Measurements from ENCODE around the gene EDC4. TPM values are rescaled to one million over a fixed set of nuclear protein-coding genes. Genes with fewer than 3 reads are reported as not detected.

The EDC4 gene
- total RNA-seq, 1 experiment from 2014 or later = 106 TPM

DNA sequence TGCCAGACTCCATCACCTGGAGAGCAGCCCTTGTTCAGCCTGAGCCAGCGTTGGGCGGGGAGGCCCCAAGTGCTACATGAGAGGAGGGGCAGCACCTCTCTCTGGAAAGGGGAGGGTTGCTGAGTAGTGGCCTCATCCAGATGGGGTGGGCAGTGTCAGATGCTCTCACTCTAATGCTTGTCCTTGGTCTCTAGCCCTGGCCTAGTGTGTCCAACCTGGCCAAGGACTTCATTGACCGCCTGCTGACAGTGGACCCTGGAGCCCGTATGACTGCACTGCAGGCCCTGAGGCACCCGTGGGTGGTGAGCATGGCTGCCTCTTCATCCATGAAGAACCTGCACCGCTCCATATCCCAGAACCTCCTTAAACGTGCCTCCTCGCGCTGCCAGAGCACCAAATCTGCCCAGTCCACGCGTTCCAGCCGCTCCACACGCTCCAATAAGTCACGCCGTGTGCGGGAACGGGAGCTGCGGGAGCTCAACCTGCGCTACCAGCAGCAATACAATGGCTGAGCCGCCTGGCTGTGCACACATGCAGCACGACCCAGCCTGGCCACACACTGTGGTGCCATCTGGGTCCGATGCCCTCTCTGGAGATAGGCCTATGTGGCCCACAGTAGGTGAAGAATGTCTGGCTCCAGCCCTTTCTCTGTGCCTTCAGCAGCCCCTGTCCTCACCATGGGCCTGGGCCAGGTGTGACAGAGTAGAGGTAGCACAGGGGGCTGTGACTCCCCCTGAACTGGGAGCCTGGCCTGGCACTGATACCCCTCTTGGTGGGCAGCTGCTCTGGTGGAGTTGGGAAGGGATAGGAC lies 54.5 kb downstream of the EDC4 start:
- no peak overlapping the region for H2BK20ac ChIP-seq (ENCODE audit: low read depth, low read length, poor library complexity, severe bottlenecking)
- DNase-seq = no peak
- H3K27me3 ChIP-seq (ENCODE audit: insufficient read depth, low read length) = no peaks in the 10 kb centered on the region
- no peak overlapping the region for H3T11ph ChIP-seq (ENCODE audit: low read length)
- no peaks in the 10 kb centered on the region for H3K4me1 ChIP-seq (ENCODE audit: insufficient read depth, low read length)
- no peak overlapping the region for H2BK5ac ChIP-seq (ENCODE audit: insufficient read length, low read length)
- no peaks in the 10 kb centered on the region for H3K79me2 ChIP-seq (ENCODE audit: insufficient read depth, low read length)
- H3K4me2 ChIP-seq (ENCODE audit: insufficient read depth, insufficient read length, low read length) = no peak overlapping the region
- no peak overlapping the region for H3K23ac ChIP-seq (ENCODE audit: insufficient read length, low read depth, low read length)
- H3K4ac ChIP-seq (ENCODE audit: low read depth, low read length) = no peak overlapping the region
- no peak overlapping the region for H3K9ac ChIP-seq (ENCODE audit: extremely low read depth, insufficient read length, low read length)
- H3K79me1 ChIP-seq (ENCODE audit: insufficient read depth, low read depth, low read length, poor library complexity, severe bottlenecking) = no peaks in the 10 kb centered on the region
- peaks cover 4 to 8% of the 10 kb centered on the region in 2 experiments; a peak in 2 of 4 replicates for H3K4me1 Mint-ChIP-seq
- no peak overlapping the region for H2BK120ac ChIP-seq (ENCODE audit: low read depth, low read length, poor library complexity, severe bottlenecking)
- no peaks in the 10 kb centered on the region for H3K9me3 ChIP-seq (ENCODE audit: control insufficient read depth, low read depth, low read length)
- no peak overlapping the region for H2BK12ac ChIP-seq (ENCODE audit: insufficient read length, low read depth, low read length)
- no peak overlapping the region for H2AFZ ChIP-seq (ENCODE audit: low read length)
- H4K8ac ChIP-seq (replicated peaks; ENCODE audit: insufficient read length, low read depth, low read length) = no peak overlapping the region
- no peaks in the 10 kb centered on the region for H4K20me1 ChIP-seq (ENCODE audit: control insufficient read depth, insufficient read depth, insufficient read length)
- no peak overlapping the region for H4K91ac ChIP-seq (ENCODE audit: insufficient read length, low read depth, low read length)
- peaks cover 7 to 28% (median 14%) of the 10 kb centered on the region in 3 experiments for H3K36me3 Mint-ChIP-seq (ENCODE audit: insufficient read depth in 1 of 3, low read depth in 3 of 3)
- no CpG with 5 or more reads among the region's 22 CpGs for WGBS (ENCODE audit: extremely low coverage, insufficient read length, low lambda C conversion rate)
- no peak overlapping the region for H2BK15ac ChIP-seq (ENCODE audit: low read depth, low read length)
- no peak overlapping the region for H3K4me3 Mint-ChIP-seq
- no peak overlapping the region for H3K27ac ChIP-seq (ENCODE audit: insufficient read length, low read depth, low read length)
- H2AK5ac ChIP-seq (ENCODE audit: insufficient read length, low read length) = no peak overlapping the region
- no peaks in the 10 kb centered on the region for H3K27me3 Mint-ChIP-seq (ENCODE audit: low read depth)
- no peak overlapping the region for H3K56ac ChIP-seq (ENCODE audit: insufficient read length, low read depth, low read length)
- H3K27ac Mint-ChIP-seq = no peak overlapping the region
- no peak overlapping the region for H4K5ac ChIP-seq (ENCODE audit: insufficient read length, low read depth, low read length)
- H3K9me3 Mint-ChIP-seq = no peaks in the 10 kb centered on the region
- no peak overlapping the region for H3K18ac ChIP-seq (ENCODE audit: insufficient read length, low read depth, low read length)
- H3K14ac ChIP-seq (ENCODE audit: insufficient read depth, low read length) = no peak overlapping the region
- TF ChIP-seq, protein P1, sequence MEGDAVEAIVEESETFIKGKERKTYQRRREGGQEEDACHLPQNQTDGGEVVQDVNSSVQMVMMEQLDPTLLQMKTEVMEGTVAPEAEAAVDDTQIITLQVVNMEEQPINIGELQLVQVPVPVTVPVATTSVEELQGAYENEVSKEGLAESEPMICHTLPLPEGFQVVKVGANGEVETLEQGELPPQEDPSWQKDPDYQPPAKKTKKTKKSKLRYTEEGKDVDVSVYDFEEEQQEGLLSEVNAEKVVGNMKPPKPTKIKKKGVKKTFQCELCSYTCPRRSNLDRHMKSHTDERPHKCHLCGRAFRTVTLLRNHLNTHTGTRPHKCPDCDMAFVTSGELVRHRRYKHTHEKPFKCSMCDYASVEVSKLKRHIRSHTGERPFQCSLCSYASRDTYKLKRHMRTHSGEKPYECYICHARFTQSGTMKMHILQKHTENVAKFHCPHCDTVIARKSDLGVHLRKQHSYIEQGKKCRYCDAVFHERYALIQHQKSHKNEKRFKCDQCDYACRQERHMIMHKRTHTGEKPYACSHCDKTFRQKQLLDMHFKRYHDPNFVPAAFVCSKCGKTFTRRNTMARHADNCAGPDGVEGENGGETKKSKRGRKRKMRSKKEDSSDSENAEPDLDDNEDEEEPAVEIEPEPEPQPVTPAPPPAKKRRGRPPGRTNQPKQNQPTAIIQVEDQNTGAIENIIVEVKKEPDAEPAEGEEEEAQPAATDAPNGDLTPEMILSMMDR (conservative IDR thresholded peaks at IDR 0.05) = no peak
- no peaks in the 10 kb centered on the region for H3K23me2 ChIP-seq (ENCODE audit: insufficient read length, low read depth, low read length, poor library complexity, severe bottlenecking)

Data from H9 (cell line).